ENCODE results near the gene DDR1.

DDR1 gene

GRCh38 chr6:30931969-30932645 is 47.8 kb downstream of the DDR1 start, which contains the start of gene SFTA2:
Gene SFTA2 (minus strand): TSS chr6:30932170. CDS start chr6:30932096, 74 bp downstream.
- DNase-seq (ENCODE audit: low spot score): no peak
- CTCF ChIA-PET: no interaction called here
- no peak for TF ChIP-seq CTCF (conservative IDR thresholded peaks at IDR 0.05; ENCODE audit: low read depth)
- H3K27ac ChIP-seq: no peak within 1 kb of the TSS; the same call in 1 of the 2 replicates
- POLR2A ChIA-PET (ENCODE audit: low non-redundant PET): interaction anchor here (0.6 kb wide), 1 partner anchor 162 kb away, joined by 3 read pairs; no protein-coding TSS in a partner anchor

GRCh38 chr6:30932665-30933365 is 48.5 kb downstream of the DDR1 start:
- POLR2A ChIA-PET (ENCODE audit: low non-redundant PET): no interaction called here
- H3K27ac ChIP-seq: no peak overlapping the region
- no peak for DNase-seq (ENCODE audit: low spot score)
- no peak for TF ChIP-seq CTCF (conservative IDR thresholded peaks at IDR 0.05; ENCODE audit: low read depth)
- CTCF ChIA-PET: no interaction called here

GRCh38 chr6:30935018-30935417 is 50.7 kb downstream of the DDR1 start:
- CTCF ChIA-PET: interaction anchor here (0.6 to 0.8 kb wide), 4 partner anchors 21 to 167 kb away, joined by 3 to 4 read pairs (median 4); partner anchors contain the start of gene VARS2
- H3K27ac ChIP-seq: peak overlapping the region; percentile 30; the same call in 1 of the 2 replicates
- peak; percentile 26 for DNase-seq (ENCODE audit: low spot score)
- POLR2A ChIA-PET (ENCODE audit: low non-redundant PET): no interaction called here
- no peak for TF ChIP-seq CTCF (conservative IDR thresholded peaks at IDR 0.05; ENCODE audit: low read depth)

GRCh38 chr6:30937265-30937664 is 52.9 kb downstream of the DDR1 start:
- no peak for TF ChIP-seq CTCF (conservative IDR thresholded peaks at IDR 0.05; ENCODE audit: low read depth)
- no peak for DNase-seq (ENCODE audit: low spot score)
- ChIA-PET CTCF (no interaction called here), POLR2A (ENCODE audit: low non-redundant PET) (no interaction called here)
- H3K27ac ChIP-seq: no peak overlapping the region

- TF ChIP-seq CTCF (conservative IDR thresholded peaks at IDR 0.05; ENCODE audit: low read depth): no peak
- ChIA-PET POLR2A (ENCODE audit: low non-redundant PET) (no interaction called here), CTCF (interaction anchor here (0.7 kb wide), 1 partner anchor 141 kb away, joined by 3 read pairs; no protein-coding TSS in a partner anchor)
- no peak for DNase-seq (ENCODE audit: low spot score)
- H3K27ac ChIP-seq: peak overlapping the region; percentile 27; the same call in 1 of the 2 replicates
These were observed 54.4 kb downstream of the DDR1 start for GRCh38 chr6:30938730-30939129.

GRCh38 chr6:30939473-30939872 is 55.2 kb downstream of the DDR1 start:
- TF ChIP-seq CTCF (conservative IDR thresholded peaks at IDR 0.05; ENCODE audit: low read depth): no peak
- ChIA-PET CTCF (no interaction called here), POLR2A (ENCODE audit: low non-redundant PET) (no interaction called here)
- peak overlapping the region; percentile 27; the same call in 1 of the 2 replicates for H3K27ac ChIP-seq
- no peak for DNase-seq (ENCODE audit: low spot score)
